ENCODE measurements around the gene POLDIP3.
A peak's percentile ranks its signal among the peaks of the same experiment; 100 is the strongest.
"Not testable (repeated sequence)": the region's sequence is repeated elsewhere in the genome, so short reads cannot be mapped to it uniquely, and the experiment has no call there.

The POLDIP3 gene

GRCh38 chr22:42565956-42566355, 48.7 kb downstream of the POLDIP3 start:
- TF ChIP-seq CTCF (IDR thresholded peaks at IDR 0.05; ENCODE audit: low read depth, low read length, missing control alignments): no peak
- DNase-seq (ENCODE audit: low read depth): no peak
- H3K4me3 ChIP-seq (ENCODE audit: low read depth, low read length): no peak overlapping the region

GRCh38 chr22:42564699-42565098, 50.0 kb downstream of the POLDIP3 start:
- DNase-seq (ENCODE audit: low read depth): no peak
- no peak for TF ChIP-seq CTCF (IDR thresholded peaks at IDR 0.05; ENCODE audit: low read depth, low read length, missing control alignments)
- no peak overlapping the region for H3K4me3 ChIP-seq (ENCODE audit: low read depth, low read length)

GRCh38 chr22:42563943-42564342, 50.7 kb downstream of the POLDIP3 start:
- DNase-seq (ENCODE audit: low read depth); H3K4me3 ChIP-seq (ENCODE audit: low read depth, low read length): not testable (repeated sequence)

- no peak for DNase-seq (ENCODE audit: low read depth)
Observed at GRCh38 chr22:42562684-42563083, 52.0 kb downstream of the POLDIP3 start.

GRCh38 chr22:42562279-42562678, 52.4 kb downstream of the POLDIP3 start:
- TF ChIP-seq CTCF (IDR thresholded peaks at IDR 0.05; ENCODE audit: low read depth, low read length, missing control alignments): no peak
- no peak overlapping the region for H3K4me3 ChIP-seq (ENCODE audit: low read depth, low read length)
- no peak for DNase-seq (ENCODE audit: low read depth)

More at GRCh38 chr22:42562684-42563083, 52.0 kb downstream of the POLDIP3 start:
- TF ChIP-seq CTCF (IDR thresholded peaks at IDR 0.05; ENCODE audit: low read depth, low read length, missing control alignments): no peak
- H3K4me3 ChIP-seq (ENCODE audit: low read depth, low read length): no peak overlapping the region

GRCh38 chr22:42561856-42562255, 52.8 kb downstream of the POLDIP3 start:
- no peak overlapping the region for H3K4me3 ChIP-seq (ENCODE audit: low read depth, low read length)
- no peak for TF ChIP-seq CTCF (IDR thresholded peaks at IDR 0.05; ENCODE audit: low read depth, low read length, missing control alignments)
- DNase-seq (ENCODE audit: low read depth): no peak

- no peak for DNase-seq (ENCODE audit: low read depth)
- TF ChIP-seq CTCF (IDR thresholded peaks at IDR 0.05; ENCODE audit: low read depth, low read length, missing control alignments): peak; percentile 54
- no peak overlapping the region for H3K4me3 ChIP-seq (ENCODE audit: low read depth, low read length)
Observed at GRCh38 chr22:42560781-42561180, 53.9 kb downstream of the POLDIP3 start.

- no peak for TF ChIP-seq CTCF (IDR thresholded peaks at IDR 0.05; ENCODE audit: low read depth, low read length, missing control alignments)
- H3K4me3 ChIP-seq (ENCODE audit: low read depth, low read length): no peak overlapping the region
- no peak for DNase-seq (ENCODE audit: low read depth)
Observed at GRCh38 chr22:42560381-42560780, 54.3 kb downstream of the POLDIP3 start.
